Parathyroid adenoma (tissue), 2 donors: Measurements from ENCODE around the gene SYNPO2.
"Not testable (repeated sequence)": the region's sequence is repeated elsewhere in the genome, so short reads cannot be mapped to it uniquely, and the experiment has no call there.

Experiments used
- H2AFZ ChIP-seq: fragments of 300-600 bp; sonication (generic); one replicate; pipeline ENCODE4 v1.7.0; 2017; ENCODE audit warnings: antibody characterized with exemption, mild to moderate bottlenecking
- H3K27ac ChIP-seq: fragments of 300-600 bp; sonication (generic); one replicate; pipeline ENCODE4 v1.7.0; 2017
- H3K27me3 ChIP-seq: fragments of 300-600 bp; sonication (generic); one replicate; pipeline ENCODE4 v1.7.0; 2017; ENCODE audit warnings: low read length; ENCODE audit not compliant: control insufficient read depth, insufficient read depth
- H3K36me3 ChIP-seq: fragments of 300-600 bp; sonication (generic); one replicate; pipeline ENCODE4 v1.7.0; 2017; ENCODE audit warnings: low read length; ENCODE audit not compliant: control insufficient read depth, insufficient read depth
- H3K4me1 ChIP-seq: fragments of 300-600 bp; sonication (generic); one replicate; pipeline ENCODE4 v1.7.0; 2017; ENCODE audit warnings: control low read depth
- H3K4me2 ChIP-seq: fragments of 300-600 bp; sonication (generic); one replicate; pipeline ENCODE4 v1.7.0; 2017; ENCODE audit warnings: low read length
- H3K4me3 ChIP-seq: fragments of 300-600 bp; sonication (generic); one replicate; pipeline ENCODE4 v1.7.0; 2017; ENCODE audit warnings: low read depth, low read length
- H3K79me2 ChIP-seq: fragments of 300-600 bp; sonication (generic); one replicate; pipeline ENCODE4 v1.7.0; 2017; ENCODE audit warnings: control low read depth
- H3K9ac ChIP-seq: fragments of 300-600 bp; sonication (generic); one replicate; pipeline ENCODE4 v1.7.0; 2017; ENCODE audit warnings: mild to moderate bottlenecking
- H3K9me3 ChIP-seq: fragments of 300-600 bp; sonication (generic); one replicate; pipeline ENCODE4 v1.7.0; 2017; ENCODE audit warnings: low read length; ENCODE audit not compliant: control insufficient read depth
- CTCF ChIP-seq: fragments of 300-600 bp; sonication (generic); IDR thresholded peaks from one replicate; pipeline ENCODE4 v1.7.0; 2017; ENCODE audit warnings: antibody characterized with exemption, mild to moderate bottlenecking
- donor health status: primary hyperparathyroidism.

Gene SYNPO2

DNA sequence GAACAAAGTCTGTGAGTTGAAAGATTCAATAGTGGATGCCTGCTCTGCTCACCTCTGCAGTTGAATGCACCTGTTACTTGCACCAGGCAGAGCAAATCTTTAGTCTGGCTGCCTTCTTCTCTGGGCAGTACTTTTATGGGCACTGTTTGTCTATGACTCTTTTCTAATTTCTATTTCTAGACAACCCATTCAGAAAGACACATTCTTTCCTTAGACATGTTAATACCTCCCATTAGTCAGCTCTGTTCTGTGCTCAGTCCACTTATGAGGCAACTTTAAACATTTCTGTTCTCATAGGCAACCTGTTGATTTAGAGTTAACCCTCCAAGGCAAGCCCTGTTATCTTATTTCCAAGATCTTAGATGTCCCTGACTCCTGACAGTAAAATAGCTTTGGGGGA, 108.9 kb downstream of the SYNPO2 start:
- Histone ChIP-seq H3K27me3 (no peaks in the 10 kb centered on the region), H3K9ac (no peak overlapping the region), H3K4me1 (no peaks in the 10 kb centered on the region), H2AFZ (no peak overlapping the region), H3K79me2 (no peaks in the 10 kb centered on the region), H3K4me2 (no peak overlapping the region), H3K9me3 (no peaks in the 10 kb centered on the region), H3K27ac (no peak overlapping the region), H3K4me3 (no peak overlapping the region), H3K36me3 (no peaks in the 10 kb centered on the region)
- no peak for TF ChIP-seq CTCF

GRCh38 chr4:118999919-119000318, 111.3 kb downstream of the SYNPO2 start:
- Histone ChIP-seq H3K4me1 (no peaks in the 10 kb centered on the region), H3K4me2 (no peak overlapping the region), H3K9ac (no peak overlapping the region), H3K4me3 (no peak overlapping the region), H3K36me3 (no peaks in the 10 kb centered on the region), H3K79me2 (no peaks in the 10 kb centered on the region), H3K27ac (no peak overlapping the region), H3K9me3 (no peaks in the 10 kb centered on the region), H3K27me3 (no peaks in the 10 kb centered on the region), H2AFZ (no peak overlapping the region)
- TF ChIP-seq CTCF, result no peak

GRCh38 chr4:119000400-119000799, 111.7 kb downstream of the SYNPO2 start:
- no peak overlapping the region for H3K27ac ChIP-seq
- H3K79me2 ChIP-seq, result no peaks in the 10 kb centered on the region
- no peak overlapping the region for H3K4me3 ChIP-seq
- no peaks in the 10 kb centered on the region for H3K9me3 ChIP-seq
- no peaks in the 10 kb centered on the region for H3K27me3 ChIP-seq
- no peak overlapping the region for H3K9ac ChIP-seq
- H3K4me1 ChIP-seq, result no peaks in the 10 kb centered on the region
- H2AFZ ChIP-seq, result no peak overlapping the region
- H3K4me2 ChIP-seq, result no peak overlapping the region
- no peak for TF ChIP-seq CTCF
- no peaks in the 10 kb centered on the region for H3K36me3 ChIP-seq

DNA sequence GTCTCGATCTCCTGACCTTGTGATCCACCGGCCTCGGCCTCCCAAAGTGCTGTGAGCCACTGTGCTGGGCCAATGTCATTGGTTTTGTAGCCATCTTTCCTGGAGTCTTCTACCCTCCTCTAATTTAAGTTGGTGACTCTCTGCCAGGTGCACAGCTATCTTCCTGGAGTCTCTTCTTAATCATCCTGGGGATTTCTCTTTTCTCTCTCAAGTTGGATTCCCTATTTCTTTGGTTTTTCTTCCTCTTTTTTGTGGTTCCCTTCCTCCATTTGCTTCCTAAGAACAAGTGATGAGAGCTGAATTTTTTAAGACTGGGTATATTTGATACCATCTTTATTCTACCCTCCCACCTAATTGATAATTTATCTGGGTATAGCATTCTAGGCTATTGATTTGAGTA, 113.8 kb downstream of the SYNPO2 start:
- Histone ChIP-seq H3K4me1 (no peaks in the 10 kb centered on the region), H3K4me2 (no peak overlapping the region), H3K9ac (no peak overlapping the region), H3K36me3 (no peaks in the 10 kb centered on the region), H3K79me2 (no peaks in the 10 kb centered on the region), H3K9me3 (no peaks in the 10 kb centered on the region), H3K4me3 (no peak overlapping the region), H3K27ac (no peak overlapping the region), H3K27me3 (no peaks in the 10 kb centered on the region), H2AFZ (no peak overlapping the region)
- no peak for TF ChIP-seq CTCF

- H3K9ac ChIP-seq, H3K27me3 ChIP-seq: not testable (repeated sequence)
These were observed 114.3 kb downstream of the SYNPO2 start for GRCh38 chr4:119003001-119003400.

More at GRCh38 chr4:119003001-119003400, 114.3 kb downstream of the SYNPO2 start:
- not testable (repeated sequence) for H3K27ac ChIP-seq, H3K79me2 ChIP-seq, H3K4me2 ChIP-seq, H3K9me3 ChIP-seq, H2AFZ ChIP-seq, H3K4me3 ChIP-seq, H3K4me1 ChIP-seq, H3K36me3 ChIP-seq
